GM12878 (cell line): ENCODE measurements around the gene AQP2. TPM values are rescaled to one million over a fixed set of nuclear protein-coding genes. Genes with fewer than 3 reads are reported as not detected.

Experiments used
- ATAC-seq: fragments of 200-7000 bp; cut with Tn5 transposase; 3 replicates; pipeline ENCODE4 v1.9.1; 2020; ENCODE audit warnings: mild to moderate bottlenecking, moderate library complexity
- BruUV-seq: library from RNA; stranded (reverse); fragments of 400-500 nt; replicated peaks from 2 replicates; lab custom pipeline; 2021; lab: Mats Ljungman, UMichigan
- CTCF ChIA-PET: fragments of 300-600 bp; sonication (Branson Sonifier 250); formaldehyde crosslinking; extraction: SDS; loops from one replicate; lab custom pipeline; 2021; ENCODE audit warnings: inconsistent platforms; lab: Yijun Ruan, JAX
- POLR2A ChIA-PET: fragments of 350-600 bp; formaldehyde crosslinking; extraction: SDS; loops from one replicate; lab custom pipeline; 2021; ENCODE audit warnings: inconsistent platforms; lab: Charles Lee
- RAD21 ChIA-PET: fragments of 300-600 bp; sonication (Branson Sonifier 250); formaldehyde crosslinking; loops from one replicate; lab custom pipeline; 2023; ENCODE audit warnings: antibody characterized with exemption; ENCODE audit not compliant: unreplicated experiment; lab: Charles Lee
- SMC1A ChIA-PET: fragments of 300-600 bp; sonication (Branson Sonifier 250); formaldehyde crosslinking; loops from one replicate; lab custom pipeline; 2023; ENCODE audit not compliant: unreplicated experiment, uncharacterized antibody; lab: Charles Lee
- DNase-seq: peaks from one replicate; pipeline ENCODE4 v3.0.0-alpha.2; 2011; ENCODE audit warnings: low read depth, low spot score
- FAIRE-seq: peaks from 3 replicates; lab custom pipeline; 2011; peaks lifted over from hg19 to GRCh38; lab: Jason Lieb, UNC
- H2AFZ ChIP-seq: 2 replicates; pipeline ENCODE4 v1.6.0; 2011; ENCODE audit warnings: low read depth, low read length, control low read depth; ENCODE audit not compliant: control insufficient read depth
- H3K27ac ChIP-seq: 2 replicates; pipeline ENCODE4 v1.5.1; 2011; ENCODE audit warnings: control low read depth; ENCODE audit not compliant: control insufficient read depth, insufficient read depth
- H3K27me3 ChIP-seq, 2 experiments: replicated peaks in 1 of 2; 2 replicates each; pipeline versions ENCODE4 v1.6.0 to v1.6.1; 2011; ENCODE audit warnings: low read length in 1 of 2; ENCODE audit not compliant: control insufficient read depth in 2 of 2, insufficient read depth in 2 of 2
- H3K36me3 ChIP-seq, 2 experiments: 2 replicates each; pipeline ENCODE4 v1.5.1; 2011; ENCODE audit warnings: low read length in 1 of 2; ENCODE audit not compliant: control insufficient read depth in 2 of 2, insufficient read depth in 2 of 2
- H3K4me1 ChIP-seq: 2 replicates; pipeline ENCODE4 v1.6.1; 2011; ENCODE audit warnings: mild to moderate bottlenecking, low read length, moderate library complexity, mixed read lengths; ENCODE audit not compliant: control insufficient read depth, insufficient read depth
- H3K4me2 ChIP-seq: 2 replicates; pipeline ENCODE4 v1.6.0; 2011; ENCODE audit warnings: control low read depth; ENCODE audit not compliant: control insufficient read depth, insufficient read depth
- H3K4me3 ChIP-seq: fragments of 200-600 bp; sonication (generic); 2 replicates; pipeline ENCODE4 v1.5.1; 2016
- H3K79me2 ChIP-seq: 2 replicates; pipeline ENCODE4 v1.6.0; 2011; ENCODE audit warnings: low read length; ENCODE audit not compliant: control insufficient read depth, insufficient read depth
- H3K9ac ChIP-seq: 2 replicates; pipeline ENCODE4 v1.8.0; 2011; ENCODE audit warnings: low read length, control low read depth, mixed read lengths; ENCODE audit not compliant: control insufficient read depth, insufficient read depth
- H3K9me3 ChIP-seq: replicated peaks from 3 replicates; pipeline ENCODE4 v1.5.1; 2011; ENCODE audit warnings: mild to moderate bottlenecking, low read length; ENCODE audit not compliant: control insufficient read depth, insufficient read depth
- H4K20me1 ChIP-seq: 2 replicates; pipeline ENCODE4 v1.6.0; 2011; ENCODE audit not compliant: control insufficient read depth, insufficient read depth
- CBX5 ChIP-seq: sonication (generic); IDR thresholded peaks from 2 replicates; pipeline ENCODE4 v1.6.1; 2016; ENCODE audit warnings: low read depth, moderate library complexity, mild to moderate bottlenecking, inconsistent platforms
- ESRRA ChIP-seq: IDR thresholded peaks from 2 replicates; pipeline ENCODE4 v1.6.1; 2012; ENCODE audit warnings: mild to moderate bottlenecking, low read length, improper control_type of control experiment
- KAT2A ChIP-seq: conservative IDR thresholded peaks from 2 replicates; pipeline ENCODE4 v1.6.1; 2011; ENCODE audit warnings: low read depth, low read length; ENCODE audit not compliant: control insufficient read depth
- KLF5 ChIP-seq: fragments of 450-650 bp; IDR thresholded peaks from 2 replicates; pipeline ENCODE4 v1.6.1; 2014; ENCODE audit warnings: mild to moderate bottlenecking; ENCODE audit not compliant: partially characterized antibody
- LARP7 ChIP-seq: fragments of 450-650 bp; IDR thresholded peaks from 2 replicates; pipeline ENCODE4 v1.6.1; 2017; ENCODE audit warnings: mild to moderate bottlenecking
- PAX8 ChIP-seq: fragments of 450-650 bp; IDR thresholded peaks from 2 replicates; pipeline ENCODE4 v1.6.1; 2017; ENCODE audit warnings: mild to moderate bottlenecking, moderate library complexity
- RAD21 ChIP-seq: IDR thresholded peaks from 2 replicates; pipeline ENCODE4 v1.6.1; 2011; ENCODE audit warnings: mild to moderate bottlenecking, low read depth, low read length, moderate library complexity; ENCODE audit not compliant: insufficient read depth
- STAT1 ChIP-seq: fragments of 450-650 bp; conservative IDR thresholded peaks from 2 replicates; pipeline ENCODE4 v1.6.1; 2014; ENCODE audit warnings: antibody characterized with exemption, mild to moderate bottlenecking
- STAT3 ChIP-seq: IDR thresholded peaks from 2 replicates; pipeline ENCODE4 v1.6.1; 2011; ENCODE audit warnings: low read depth, low read length, improper control_type of control experiment
- WGBS: methylation state at CpG from one replicate; pipeline ENCODE4 v1.1.6; 2016; ENCODE audit warnings: low lambda C conversion rate; ENCODE audit not compliant: insufficient replicate concordance, insufficient coverage; ENCODE audit errors: missing lambda C conversion rate; 5-methylcytosine and 5-hydroxymethylcytosine counted together
- in situ Hi-C: fragments of 300-500 bp; cut with MboI; formaldehyde crosslinking; loops from 9 replicates; pipeline ENCODE4 v1.14.3; 2018; ENCODE audit warnings: mixed read lengths
- intact Hi-C: fragments of 100-400 bp; cut with micrococcal nuclease; formaldehyde crosslinking; loops from one replicate; pipeline ENCODE4 v1.14.2; 2022; ENCODE audit not compliant: unreplicated experiment
- polyA plus RNA-seq, 11 experiments: library from polyadenylated mRNA; depleted of rRNA in 4 of 11; unstranded in 6 of 11; stranded (reverse) in 5 of 11; fragments of >200 nt; fragmentation: Nextera tagmentation in 4 of 11; fragmentation: Illumina TruSeq in 1 of 11; extraction: Ambion mirVana in 4 of 11; extraction: Trizol in 1 of 11; gene quantifications; 1 replicate in 1 of 11; 2 replicates in 10 of 11; pipeline versions ENCODE4 v1.2.1 to v1.2.3, GENCODE V29; 2011 to 2016; ENCODE audit warnings: inconsistent platforms in 2 of 11, missing spikeins in 2 of 11, low read depth in 1 of 11
- total RNA-seq, 4 experiments: library from RNA; depleted of rRNA in 3 of 4; stranded (reverse); fragments of >200 nt in 3 of 4; fragmentation: Illumina TruSeq in 1 of 4; extraction: Trizol in 1 of 4; gene quantifications; 2 replicates each; pipeline versions ENCODE4 v1.2.1 to v1.2.3, GENCODE V29; 2013 to 2021
- TF ChIP-seq, protein P1 (sequence below): fragments of 450-650 bp; conservative IDR thresholded peaks from 2 replicates; pipeline ENCODE4 v1.6.1; 2017; ENCODE audit warnings: mild to moderate bottlenecking, moderate library complexity
- TF ChIP-seq, protein P2 (sequence below): fragments of 450-650 bp; IDR thresholded peaks from 2 replicates; pipeline ENCODE4 v1.6.1; 2017; ENCODE audit warnings: mild to moderate bottlenecking, low read depth, inconsistent platforms; ENCODE audit not compliant: poor library complexity, severe bottlenecking

The AQP2 gene
- total and polyA plus RNA-seq, 10 of the 15 experiments (the other 5 are each of a cell fraction or from before 2014, with no cell fraction given) = not detected

DNA sequence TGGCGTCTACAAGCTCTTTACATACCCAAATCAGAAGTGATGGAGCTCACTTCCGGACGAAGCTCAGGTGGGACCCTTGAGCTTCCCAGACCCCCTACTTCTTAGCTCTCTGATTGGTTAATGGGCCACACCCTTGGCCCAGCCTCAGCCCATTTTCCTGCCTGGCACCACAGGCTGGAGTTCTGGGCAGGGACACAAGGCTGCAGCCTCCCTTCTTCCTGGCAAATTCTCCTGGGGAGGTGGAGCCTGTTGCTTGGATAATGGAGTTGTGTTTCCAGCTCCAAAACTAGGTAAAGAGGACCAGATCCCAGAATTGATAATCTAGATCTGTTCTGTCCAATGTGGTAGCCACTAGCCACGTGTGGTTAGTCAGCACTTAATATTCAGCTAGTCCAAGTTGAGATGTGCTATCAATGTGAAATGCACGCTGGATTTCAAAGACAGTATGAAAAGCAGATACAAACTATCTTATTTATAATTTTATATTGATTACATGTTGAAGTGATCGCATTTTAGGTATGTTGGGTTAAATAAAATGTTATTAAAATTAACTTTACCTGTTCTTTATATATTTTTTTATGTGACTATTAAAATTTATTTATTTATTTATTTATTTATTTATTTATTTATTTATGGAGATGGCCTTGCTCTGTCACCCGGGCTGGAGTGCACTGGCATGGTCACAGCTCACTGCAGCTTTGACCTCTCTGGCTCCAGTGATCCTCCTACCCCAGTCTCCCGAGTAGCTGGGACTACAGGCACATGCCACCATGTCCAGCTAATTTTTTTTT lies 34.2 kb upstream of the AQP2 start:
- ChIA-PET CTCF (interaction anchor here (0.6 to 1.8 kb wide), 5 partner anchors 29 to 460 kb away, joined by 3 to 5 read pairs (median 3); no protein-coding TSS in a partner anchor), SMC1A (interaction anchor here (0.7 kb wide), 1 partner anchor 139 kb away, joined by 3 read pairs; no protein-coding TSS in a partner anchor), RAD21 (interaction anchor here (0.5 kb wide), 1 partner anchor 81 kb away, joined by 3 read pairs; no protein-coding TSS in a partner anchor), POLR2A (interaction anchor here (0.6 kb wide), 1 partner anchor 476 kb away, joined by 3 read pairs; no protein-coding TSS in a partner anchor)
- no peak overlapping the region for H3K4me2 ChIP-seq
- FAIRE-seq (no peak), ATAC-seq (no peak), DNase-seq (no peak)
- TF ChIP-seq STAT1 = no peak
- TF ChIP-seq, protein P1, sequence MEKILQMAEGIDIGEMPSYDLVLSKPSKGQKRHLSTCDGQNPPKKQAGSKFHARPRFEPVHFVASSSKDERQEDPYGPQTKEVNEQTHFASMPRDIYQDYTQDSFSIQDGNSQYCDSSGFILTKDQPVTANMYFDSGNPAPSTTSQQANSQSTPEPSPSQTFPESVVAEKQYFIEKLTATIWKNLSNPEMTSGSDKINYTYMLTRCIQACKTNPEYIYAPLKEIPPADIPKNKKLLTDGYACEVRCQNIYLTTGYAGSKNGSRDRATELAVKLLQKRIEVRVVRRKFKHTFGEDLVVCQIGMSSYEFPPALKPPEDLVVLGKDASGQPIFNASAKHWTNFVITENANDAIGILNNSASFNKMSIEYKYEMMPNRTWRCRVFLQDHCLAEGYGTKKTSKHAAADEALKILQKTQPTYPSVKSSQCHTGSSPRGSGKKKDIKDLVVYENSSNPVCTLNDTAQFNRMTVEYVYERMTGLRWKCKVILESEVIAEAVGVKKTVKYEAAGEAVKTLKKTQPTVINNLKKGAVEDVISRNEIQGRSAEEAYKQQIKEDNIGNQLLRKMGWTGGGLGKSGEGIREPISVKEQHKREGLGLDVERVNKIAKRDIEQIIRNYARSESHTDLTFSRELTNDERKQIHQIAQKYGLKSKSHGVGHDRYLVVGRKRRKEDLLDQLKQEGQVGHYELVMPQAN = no peak
- no peak for TF ChIP-seq ESRRA
- no peak for TF ChIP-seq RAD21
- TF ChIP-seq KLF5 = no peak
- TF ChIP-seq, protein P2, sequence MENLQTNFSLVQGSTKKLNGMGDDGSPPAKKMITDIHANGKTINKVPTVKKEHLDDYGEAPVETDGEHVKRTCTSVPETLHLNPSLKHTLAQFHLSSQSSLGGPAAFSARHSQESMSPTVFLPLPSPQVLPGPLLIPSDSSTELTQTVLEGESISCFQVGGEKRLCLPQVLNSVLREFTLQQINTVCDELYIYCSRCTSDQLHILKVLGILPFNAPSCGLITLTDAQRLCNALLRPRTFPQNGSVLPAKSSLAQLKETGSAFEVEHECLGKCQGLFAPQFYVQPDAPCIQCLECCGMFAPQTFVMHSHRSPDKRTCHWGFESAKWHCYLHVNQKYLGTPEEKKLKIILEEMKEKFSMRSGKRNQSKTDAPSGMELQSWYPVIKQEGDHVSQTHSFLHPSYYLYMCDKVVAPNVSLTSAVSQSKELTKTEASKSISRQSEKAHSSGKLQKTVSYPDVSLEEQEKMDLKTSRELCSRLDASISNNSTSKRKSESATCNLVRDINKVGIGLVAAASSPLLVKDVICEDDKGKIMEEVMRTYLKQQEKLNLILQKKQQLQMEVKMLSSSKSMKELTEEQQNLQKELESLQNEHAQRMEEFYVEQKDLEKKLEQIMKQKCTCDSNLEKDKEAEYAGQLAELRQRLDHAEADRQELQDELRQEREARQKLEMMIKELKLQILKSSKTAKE = no peak
- TF ChIP-seq STAT3 = no peak
- TF ChIP-seq PAX8 = no peak
- TF ChIP-seq LARP7 = no peak
- no peak for TF ChIP-seq CBX5
- TF ChIP-seq KAT2A = no peak
- H3K4me3 ChIP-seq = no peak overlapping the region
- in situ Hi-C loops (no loop called here), intact Hi-C loops (no loop called here)
- no peaks in the 10 kb centered on the region for H3K36me3 ChIP-seq
- H3K27ac ChIP-seq = no peak overlapping the region
- H3K79me2 ChIP-seq = no peaks in the 10 kb centered on the region
- no peak overlapping the region for H2AFZ ChIP-seq
- no peaks in the 10 kb centered on the region for H4K20me1 ChIP-seq
- no peaks in the 10 kb centered on the region for H3K9me3 ChIP-seq
- no peaks in the 10 kb centered on the region for H3K4me1 ChIP-seq
- BruUV-seq = no TSS peak
- peaks cover 0 to 2% of the 10 kb centered on the region in 2 experiments; a peak in 2 of 4 replicates for H3K27me3 ChIP-seq
- 19% methylated on average over 8 of the region's 8 CpGs for WGBS
- no peak overlapping the region for H3K9ac ChIP-seq
